Brain microvascular endothelial cell (primary cell): ENCODE measurements around the gene CENPP.
A peak's percentile ranks its signal among the peaks of the same experiment; 100 is the strongest.

ENCODE experiments used
- DNase-seq: peaks from one replicate; pipeline ENCODE4 v3.0.0-alpha.2; 2020
- H3K27ac ChIP-seq: fragments of 250-450 bp; sonication (Bioruptor Pico); 2 replicates; pipeline ENCODE4 v1.5.1; 2020; ENCODE audit warnings: mild to moderate bottlenecking, moderate library complexity
- H3K27me3 ChIP-seq: fragments of 250-450 bp; sonication (Bioruptor Pico); replicated peaks from 2 replicates; pipeline ENCODE4 v1.5.1; 2020; ENCODE audit warnings: mild to moderate bottlenecking
- H3K36me3 ChIP-seq: fragments of 250-450 bp; sonication (Bioruptor Pico); replicated peaks from 2 replicates; pipeline ENCODE4 v1.5.1; 2020; ENCODE audit warnings: mild to moderate bottlenecking
- H3K4me3 ChIP-seq: 2 replicates; pipeline ENCODE4 v1.5.1; 2011; ENCODE audit warnings: low read depth, mild to moderate bottlenecking, control low read depth, low read length, moderate library complexity
- in situ Hi-C: cut with HindIII; loops from 2 replicates; pipeline ENCODE4 v1.10.0; 2017; ENCODE audit warnings: low sequenced_read_pairs, low pct_ligation_motif_present
- TF ChIP-seq, protein P1 (sequence below): IDR thresholded peaks from 2 replicates; pipeline ENCODE4 v1.5.1; 2011; ENCODE audit warnings: low read depth, mild to moderate bottlenecking, moderate library complexity, low read length, control low read depth, inconsistent platforms; ENCODE audit errors: missing control alignments

The CENPP gene

GRCh38 chr9:92483627-92484545, 158.1 kb downstream of the CENPP start:
- no peaks in the 10 kb centered on the region for H3K36me3 ChIP-seq
- H3K27me3 ChIP-seq: no peaks in the 10 kb centered on the region
- H3K27ac ChIP-seq: peak overlapping the region; percentile 33
- no peak overlapping the region for H3K4me3 ChIP-seq
- DNase-seq: no peak
- TF ChIP-seq, protein P1, sequence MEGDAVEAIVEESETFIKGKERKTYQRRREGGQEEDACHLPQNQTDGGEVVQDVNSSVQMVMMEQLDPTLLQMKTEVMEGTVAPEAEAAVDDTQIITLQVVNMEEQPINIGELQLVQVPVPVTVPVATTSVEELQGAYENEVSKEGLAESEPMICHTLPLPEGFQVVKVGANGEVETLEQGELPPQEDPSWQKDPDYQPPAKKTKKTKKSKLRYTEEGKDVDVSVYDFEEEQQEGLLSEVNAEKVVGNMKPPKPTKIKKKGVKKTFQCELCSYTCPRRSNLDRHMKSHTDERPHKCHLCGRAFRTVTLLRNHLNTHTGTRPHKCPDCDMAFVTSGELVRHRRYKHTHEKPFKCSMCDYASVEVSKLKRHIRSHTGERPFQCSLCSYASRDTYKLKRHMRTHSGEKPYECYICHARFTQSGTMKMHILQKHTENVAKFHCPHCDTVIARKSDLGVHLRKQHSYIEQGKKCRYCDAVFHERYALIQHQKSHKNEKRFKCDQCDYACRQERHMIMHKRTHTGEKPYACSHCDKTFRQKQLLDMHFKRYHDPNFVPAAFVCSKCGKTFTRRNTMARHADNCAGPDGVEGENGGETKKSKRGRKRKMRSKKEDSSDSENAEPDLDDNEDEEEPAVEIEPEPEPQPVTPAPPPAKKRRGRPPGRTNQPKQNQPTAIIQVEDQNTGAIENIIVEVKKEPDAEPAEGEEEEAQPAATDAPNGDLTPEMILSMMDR: no peak
- in situ Hi-C loops: no loop called here

DNA sequence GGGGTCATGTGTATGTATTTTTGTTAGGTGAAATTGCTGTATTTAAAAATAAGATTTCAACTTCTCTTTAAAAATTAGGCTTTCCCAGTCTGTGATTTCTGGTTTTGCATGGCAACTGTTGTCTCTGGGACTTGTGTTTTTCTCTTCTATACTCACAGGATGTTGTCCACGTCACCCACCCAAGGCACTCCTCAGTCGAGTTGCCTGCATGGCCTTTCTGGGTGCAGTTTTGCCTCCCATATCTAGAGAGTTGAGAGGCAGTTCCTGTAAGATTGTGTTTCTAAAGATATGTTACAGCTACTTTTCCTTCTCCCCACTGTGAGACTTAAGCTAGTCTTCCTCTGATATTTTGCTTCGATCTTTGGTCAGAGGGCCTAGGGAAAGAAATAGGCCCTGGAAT, 158.8 kb downstream of the CENPP start:
- TF ChIP-seq, protein P1: no peak
- Histone ChIP-seq H3K27me3 (no peaks in the 10 kb centered on the region), H3K27ac (peak overlapping the region; percentile 33), H3K4me3 (no peak overlapping the region), H3K36me3 (no peaks in the 10 kb centered on the region)
- in situ Hi-C loops: no loop called here
- no peak for DNase-seq

GRCh38 chr9:92486371-92486770, 160.6 kb downstream of the CENPP start:
- in situ Hi-C loops: no loop called here
- TF ChIP-seq, protein P1: no peak
- H3K36me3 ChIP-seq: no peaks in the 10 kb centered on the region
- DNase-seq: no peak
- H3K4me3 ChIP-seq: no peak overlapping the region
- no peak overlapping the region for H3K27ac ChIP-seq
- no peaks in the 10 kb centered on the region for H3K27me3 ChIP-seq

GRCh38 chr9:92488681-92489550, 163.2 kb downstream of the CENPP start:
- Histone ChIP-seq H3K4me3 (no peak overlapping the region), H3K27ac (peak overlapping the region; percentile 3), H3K27me3 (no peaks in the 10 kb centered on the region), H3K36me3 (no peaks in the 10 kb centered on the region)
- TF ChIP-seq, protein P1: no peak
- DNase-seq: no peak
- in situ Hi-C loops: no loop called here

- no peaks in the 10 kb centered on the region for H3K27me3 ChIP-seq
- no peak overlapping the region for H3K4me3 ChIP-seq
- H3K27ac ChIP-seq: no peak overlapping the region
- H3K36me3 ChIP-seq: no peaks in the 10 kb centered on the region
- TF ChIP-seq, protein P1: no peak
- no peak for DNase-seq
- in situ Hi-C loops: no loop called here
These were observed 167.1 kb downstream of the CENPP start for GRCh38 chr9:92492781-92493401.
